IMR-90 (cell line): ENCODE results near the gene CTDP1. TPM values are rescaled to one million over a fixed set of nuclear protein-coding genes. Genes with fewer than 3 reads are reported as not detected.

Experiments used
- ATAC-seq: fragments of 200-7000 bp; cut with Tn5 transposase; 2 replicates; pipeline ENCODE4 v1.9.1; 2020; ENCODE audit warnings: low read depth, mild to moderate bottlenecking, moderate library complexity
- BruUV-seq: library from RNA; stranded (reverse); fragments of 400-500 nt; replicated peaks from 2 replicates; lab custom pipeline; 2021; lab: Mats Ljungman, UMichigan
- CTCF ChIA-PET: fragments of 300-600 bp; formaldehyde crosslinking; extraction: SDS; loops from one replicate; lab custom pipeline; 2021; ENCODE audit warnings: antibody characterized with exemption; lab: Yijun Ruan, JAX
- POLR2A ChIA-PET: fragments of 300-600 bp; sonication (Branson Sonifier 250); formaldehyde crosslinking; loops from one replicate; lab custom pipeline; 2022; ENCODE audit warnings: antibody characterized with exemption; ENCODE audit not compliant: unreplicated experiment; lab: Charles Lee
- DNase-seq: peaks from one replicate; pipeline ENCODE4 v3.0.0; 2013
- H2AFZ ChIP-seq: replicated peaks from 2 replicates; pipeline ENCODE3; 2013; ENCODE audit warnings: low read length, mild to moderate bottlenecking; ENCODE audit not compliant: poor library complexity
- H2AK5ac ChIP-seq: 2 replicates; pipeline ENCODE4 v1.6.1; 2013; ENCODE audit warnings: low read depth, low read length, inconsistent platforms
- H2AK9ac ChIP-seq: replicated peaks from 2 replicates; pipeline ENCODE3; 2013; ENCODE audit warnings: mild to moderate bottlenecking, low read depth, low read length, moderate library complexity; ENCODE audit not compliant: poor library complexity
- H2BK120ac ChIP-seq: 2 replicates; pipeline ENCODE4 v1.6.1; 2013; ENCODE audit warnings: low read depth, low read length, inconsistent platforms
- H2BK15ac ChIP-seq: 3 replicates; pipeline ENCODE4 v1.6.1; 2013; ENCODE audit warnings: low read depth, low read length, inconsistent platforms
- H2BK20ac ChIP-seq: 2 replicates; pipeline ENCODE4 v1.6.1; 2013; ENCODE audit warnings: low read depth, mild to moderate bottlenecking, inconsistent platforms, low read length, moderate library complexity
- H2BK5ac ChIP-seq: 2 replicates; pipeline ENCODE4 v1.6.1; 2013; ENCODE audit warnings: mild to moderate bottlenecking, low read depth, low read length, inconsistent platforms; ENCODE audit not compliant: poor library complexity, severe bottlenecking
- H3K14ac ChIP-seq: replicated peaks from 2 replicates; pipeline ENCODE4 v1.6.1; 2013; ENCODE audit warnings: low read depth, low read length, inconsistent platforms
- H3K18ac ChIP-seq: 2 replicates; pipeline ENCODE4 v1.6.1; 2013; ENCODE audit warnings: low read depth, low read length, control low read depth
- H3K23ac ChIP-seq: 2 replicates; pipeline ENCODE4 v1.6.1; 2013; ENCODE audit warnings: low read depth, low read length, inconsistent platforms
- H3K27ac ChIP-seq: 2 replicates; pipeline ENCODE4 v1.5.1; 2013; ENCODE audit warnings: mild to moderate bottlenecking, control low read depth, low read length; ENCODE audit not compliant: insufficient read depth
- H3K27me3 ChIP-seq: 2 replicates; pipeline ENCODE4 v1.6.1; 2013; ENCODE audit warnings: low read length; ENCODE audit not compliant: control insufficient read depth, insufficient read depth
- H3K36me3 ChIP-seq: 2 replicates; pipeline ENCODE4 v1.6.1; 2013; ENCODE audit warnings: low read length, mixed read lengths; ENCODE audit not compliant: control insufficient read depth, insufficient read depth
- H3K4ac ChIP-seq: 2 replicates; pipeline ENCODE4 v1.6.1; 2013; ENCODE audit warnings: low read depth, low read length, inconsistent platforms
- H3K4me1 ChIP-seq: 2 replicates; pipeline ENCODE4 v1.6.1; 2013; ENCODE audit warnings: low read length, mixed read lengths; ENCODE audit not compliant: control insufficient read depth, insufficient read depth
- H3K4me2 ChIP-seq: 2 replicates; pipeline ENCODE4 v1.6.1; 2013; ENCODE audit warnings: low read depth, mild to moderate bottlenecking, control low read depth, low read length, moderate library complexity
- H3K4me3 ChIP-seq: 2 replicates; pipeline ENCODE4 v1.5.1; 2013; ENCODE audit warnings: low read depth, mild to moderate bottlenecking, control low read depth, low read length, moderate library complexity; ENCODE audit not compliant: insufficient read depth
- H3K56ac ChIP-seq: 2 replicates; pipeline ENCODE4 v1.6.1; 2013; ENCODE audit warnings: low read length, inconsistent platforms; ENCODE audit not compliant: insufficient read depth; ENCODE audit errors: extremely low read depth
- H3K79me1 ChIP-seq, 2 experiments: 2 replicates each; pipeline ENCODE4 v1.6.1; 2013; ENCODE audit warnings: low read length in 2 of 2, inconsistent platforms in 1 of 2, low read depth in 1 of 2
- H3K9ac ChIP-seq: 2 replicates; pipeline ENCODE4 v1.6.1; 2013; ENCODE audit warnings: low read depth, low read length, control low read depth
- H3K9me1 ChIP-seq: 2 replicates; pipeline ENCODE4 v1.6.1; 2013; ENCODE audit warnings: low read length, inconsistent platforms; ENCODE audit not compliant: insufficient read depth
- H3K9me3 ChIP-seq: 2 replicates; pipeline ENCODE4 v1.6.1; 2013; ENCODE audit warnings: low read length; ENCODE audit not compliant: control insufficient read depth, insufficient read depth
- H4K20me1 ChIP-seq: 2 replicates; pipeline ENCODE4 v1.6.1; 2013; ENCODE audit warnings: low read length, inconsistent platforms; ENCODE audit not compliant: insufficient read depth
- H4K5ac ChIP-seq: 2 replicates; pipeline ENCODE4 v1.6.1; 2013; ENCODE audit warnings: mild to moderate bottlenecking, low read depth, low read length, control low read depth
- H4K8ac ChIP-seq, 2 experiments: 2 replicates each; pipeline ENCODE4 v1.6.1; 2013; ENCODE audit warnings: low read depth in 2 of 2, low read length in 2 of 2, control low read depth in 1 of 2, inconsistent platforms in 1 of 2
- H4K91ac ChIP-seq: 2 replicates; pipeline ENCODE4 v1.6.1; 2013; ENCODE audit warnings: low read depth, low read length, inconsistent platforms; ENCODE audit not compliant: insufficient read depth
- MAZ ChIP-seq: IDR thresholded peaks from 2 replicates; pipeline ENCODE4 v1.6.1; 2012; ENCODE audit warnings: low read depth, mild to moderate bottlenecking, low read length, improper control_type of control experiment, moderate library complexity, borderline replicate concordance
- MXI1 ChIP-seq: IDR thresholded peaks from 2 replicates; pipeline ENCODE4 v1.6.1; 2012; ENCODE audit warnings: low read depth, mild to moderate bottlenecking, low read length, moderate library complexity, borderline replicate concordance
- POLR2A ChIP-seq: IDR thresholded peaks from 2 replicates; pipeline ENCODE4 v1.6.1; 2012; ENCODE audit warnings: mild to moderate bottlenecking, low read depth, low read length
- RAD21 ChIP-seq: IDR thresholded peaks from 2 replicates; pipeline ENCODE4 v1.6.1; 2012; ENCODE audit warnings: low read length, improper control_type of control experiment
- RFX5 ChIP-seq: IDR thresholded peaks from 2 replicates; pipeline ENCODE4 v1.8.0; 2012; ENCODE audit warnings: low read depth, mild to moderate bottlenecking, low read length, moderate library complexity
- WGBS, 2 experiments: methylation state at CpG; one replicate each; pipeline versions ENCODE4 v1.1.5 to v1.1.7; 2013; ENCODE audit warnings: missing lambda C conversion rate in 2 of 2; ENCODE audit not compliant: insufficient read length in 1 of 2; ENCODE audit errors: extremely low coverage in 2 of 2; 5-methylcytosine and 5-hydroxymethylcytosine counted together
- dilution Hi-C: fragments of 300-500 bp; cut with HindIII; formaldehyde crosslinking; loops from one replicate; pipeline ENCODE4 v1.14.3; 2018; ENCODE audit warnings: low sequenced_read_pairs; ENCODE audit not compliant: unreplicated experiment
- in situ Hi-C: fragments of 300-500 bp; cut with MboI; formaldehyde crosslinking; loops from 3 replicates; pipeline ENCODE4 v1.14.3; 2019; ENCODE audit warnings: low sequenced_read_pairs, inconsistent platforms, mixed read lengths
- intact Hi-C: fragments of 100-400 bp; cut with micrococcal nuclease; formaldehyde crosslinking; loops from 2 replicates; pipeline ENCODE4 v1.10.0; 2022
- polyA plus RNA-seq, 3 experiments: library from polyadenylated mRNA; depleted of rRNA; stranded (reverse); fragments of >200 nt; gene quantifications; 2 replicates each; pipeline ENCODE4 v1.2.3, GENCODE V29; 2012; ENCODE audit warnings: low replicate concordance in 1 of 3
- total RNA-seq: library from RNA; depleted of rRNA; stranded (reverse); fragments of >200 nt; gene quantifications from 2 replicates; pipeline ENCODE4 v1.2.3, GENCODE V29; 2012
- TF ChIP-seq, protein P1 (sequence below): fragments of 150-350 bp; IDR thresholded peaks from 2 replicates; pipeline ENCODE4 v1.6.1; 2017; ENCODE audit warnings: mild to moderate bottlenecking, antibody characterized with exemption, low read length, low read depth

The CTDP1 gene
- total and polyA plus RNA-seq, 2 of the 4 experiments (the other 2 are of a cell fraction) = 13.4 to 17.6 TPM

DNA sequence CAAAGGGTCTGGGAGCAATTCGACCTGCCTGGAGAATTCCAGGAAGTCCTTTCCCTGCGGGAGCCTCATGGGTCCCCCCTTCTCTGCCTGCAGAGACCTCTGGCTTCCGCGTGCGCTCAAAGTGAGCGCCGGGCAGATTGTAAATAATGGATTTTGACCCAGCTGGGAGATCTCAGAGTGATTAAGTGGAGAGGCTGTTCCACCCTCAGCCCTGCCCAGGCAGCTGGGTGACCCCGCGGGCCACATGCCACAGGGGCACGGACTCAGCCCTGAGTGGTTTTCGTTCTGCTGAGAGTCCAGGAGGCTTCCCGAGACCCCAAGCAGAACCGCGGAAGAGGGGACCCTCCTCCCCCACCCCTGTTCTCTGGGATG, 119.4 kb downstream of the CTDP1 start:
- no peak overlapping the region for H4K8ac ChIP-seq
- peak overlapping the region; percentile 3 for H2AK9ac ChIP-seq
- H3K4me1 ChIP-seq = peaks cover 3% of the 10 kb centered on the region; the same call in 1 of the 2 replicates
- no peak overlapping the region for H3K4ac ChIP-seq
- intact Hi-C loops (loop anchor here (2.0 to 5.0 kb wide), 3 partner anchors 153 to 234 kb away; partner anchors contain the start of gene SLC66A2), in situ Hi-C loops (no loop called here), dilution Hi-C loops (no loop called here)
- no peak overlapping the region for H3K56ac ChIP-seq
- ChIA-PET POLR2A (no interaction called here), CTCF (no interaction called here)
- no peak overlapping the region for H3K14ac ChIP-seq
- H3K36me3 ChIP-seq = no peaks in the 10 kb centered on the region
- TF ChIP-seq RFX5 (no peak), MAZ (no peak), RAD21 (no peak), MXI1 (no peak), POLR2A (no peak)
- TF ChIP-seq, protein P1, sequence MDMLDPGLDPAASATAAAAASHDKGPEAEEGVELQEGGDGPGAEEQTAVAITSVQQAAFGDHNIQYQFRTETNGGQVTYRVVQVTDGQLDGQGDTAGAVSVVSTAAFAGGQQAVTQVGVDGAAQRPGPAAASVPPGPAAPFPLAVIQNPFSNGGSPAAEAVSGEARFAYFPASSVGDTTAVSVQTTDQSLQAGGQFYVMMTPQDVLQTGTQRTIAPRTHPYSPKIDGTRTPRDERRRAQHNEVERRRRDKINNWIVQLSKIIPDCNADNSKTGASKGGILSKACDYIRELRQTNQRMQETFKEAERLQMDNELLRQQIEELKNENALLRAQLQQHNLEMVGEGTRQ = no peak
- no peaks in the 10 kb centered on the region for H3K79me1 ChIP-seq
- H2BK5ac ChIP-seq = no peak overlapping the region
- DNase-seq (no peak), ATAC-seq (peak; percentile 42)
- H4K91ac ChIP-seq = no peak overlapping the region
- no peak overlapping the region for H3K18ac ChIP-seq
- H3K4me3 ChIP-seq = peak overlapping the region; percentile 42; the same call in 1 of the 2 replicates
- no peak overlapping the region for H2AFZ ChIP-seq
- BruUV-seq = no TSS peak
- no peak overlapping the region for H2BK120ac ChIP-seq
- no peak overlapping the region; the same call in 1 of the 2 replicates for H3K23ac ChIP-seq
- no peak overlapping the region for H2BK20ac ChIP-seq
- H3K4me2 ChIP-seq = peak overlapping the region; percentile 65; the same call in 1 of the 2 replicates
- H3K9me1 ChIP-seq = peaks cover 7% of the 10 kb centered on the region
- peaks cover 30% of the 10 kb centered on the region for H3K27me3 ChIP-seq
- no peak overlapping the region for H3K27ac ChIP-seq
- no peaks in the 10 kb centered on the region for H3K9me3 ChIP-seq
- WGBS, 2 experiments = 0% methylated on average over 2 of the region's 14 CpGs; no CpG with 5 or more reads in 1 of the 2 experiments
- H2AK5ac ChIP-seq = no peak overlapping the region
- H4K20me1 ChIP-seq = peaks cover 4% of the 10 kb centered on the region; the same call in 1 of the 2 replicates
- H4K5ac ChIP-seq = no peak overlapping the region
- no peak overlapping the region for H2BK15ac ChIP-seq
- no peak overlapping the region; the same call in 1 of the 2 replicates for H3K9ac ChIP-seq
